GM12874 (cell line): ENCODE results near the gene PDLIM5.

ENCODE experiments used
- CTCF ChIP-seq: IDR thresholded peaks from 2 replicates; pipeline ENCODE4 v1.5.1; 2011; ENCODE audit warnings: low read depth, mild to moderate bottlenecking, control low read depth, low read length, moderate library complexity; ENCODE audit not compliant: insufficient read depth

The PDLIM5 gene

GRCh38 chr4:94527556-94528233, 76.0 kb downstream of the PDLIM5 start:
- TF ChIP-seq CTCF: no peak

- no peak for TF ChIP-seq CTCF
Observed at GRCh38 chr4:94528792-94529451, 77.2 kb downstream of the PDLIM5 start.

- TF ChIP-seq CTCF: no peak
Observed at GRCh38 chr4:94530073-94530472, 78.3 kb downstream of the PDLIM5 start.

GRCh38 chr4:94531991-94532789, 80.4 kb downstream of the PDLIM5 start:
- TF ChIP-seq CTCF: no peak

GRCh38 chr4:94533405-94534223, 81.9 kb downstream of the PDLIM5 start:
- TF ChIP-seq CTCF: no peak

GRCh38 chr4:94534401-94535312, 82.9 kb downstream of the PDLIM5 start:
- no peak for TF ChIP-seq CTCF
